Activated B cell treated with CpG ODN at 0.5 μM for 24 hours (primary cell): Measurements from ENCODE around the gene GPR34. TPM values are rescaled to one million over a fixed set of nuclear protein-coding genes. Genes with fewer than 3 reads are reported as not detected.
A peak's percentile ranks its signal among the peaks of the same experiment; 100 is the strongest.

Source experiments
- ATAC-seq: fragments of 200-7000 bp; cut with Tn5 transposase; one replicate; pipeline ENCODE4 v1.10.0; 2021; ENCODE audit warnings: low read depth, mild to moderate bottlenecking, moderate library complexity
- CTCF ChIA-PET: fragments of 350-600 bp; sonication (Branson Sonifier 250); formaldehyde crosslinking; loops from one replicate; lab custom pipeline; 2021; ENCODE audit warnings: antibody characterized with exemption; lab: Charles Lee
- POLR2A ChIA-PET: fragments of 350-600 bp; sonication (Branson Sonifier 250); formaldehyde crosslinking; loops from one replicate; lab custom pipeline; 2021; ENCODE audit warnings: antibody characterized with exemption; lab: Charles Lee
- DNase-seq: peaks from one replicate; pipeline ENCODE4 v3.0.0; 2022
- H3K27ac Mint-ChIP-seq: one replicate; pipeline ENCODE4 v1.8.0; 2020; ENCODE audit warnings: mixed read lengths
- H3K27me3 Mint-ChIP-seq: one replicate; pipeline ENCODE4 v1.8.0; 2021; ENCODE audit warnings: mixed read lengths
- H3K36me3 Mint-ChIP-seq: one replicate; pipeline ENCODE4 v1.8.0; 2021; ENCODE audit warnings: low read depth, mixed read lengths
- H3K4me1 Mint-ChIP-seq: one replicate; pipeline ENCODE4 v1.8.0; 2021; ENCODE audit warnings: mixed read lengths
- H3K4me3 Mint-ChIP-seq: one replicate; pipeline ENCODE4 v1.8.0; 2020; ENCODE audit warnings: mild to moderate bottlenecking, mixed read lengths
- H3K9me3 Mint-ChIP-seq: one replicate; pipeline ENCODE4 v1.8.0; 2020; ENCODE audit warnings: mixed read lengths
- intact Hi-C: fragments of 100-400 bp; cut with micrococcal nuclease; formaldehyde crosslinking; loops from one replicate; pipeline ENCODE4 v1.15.1; 2024
- total RNA-seq: library from RNA; stranded (reverse); gene quantifications from 2 replicates; pipeline ENCODE4 v1.2.3, GENCODE V29; 2022
- TF ChIP-seq, protein P1 (sequence below): fragments of 200-600 bp; IDR thresholded peaks from one replicate; pipeline ENCODE4 v1.8.0; 2022; ENCODE audit warnings: antibody characterized with exemption, mild to moderate bottlenecking

Gene GPR34
- total RNA-seq, 1 donor from 2014 or later = 0.24 TPM

DNA sequence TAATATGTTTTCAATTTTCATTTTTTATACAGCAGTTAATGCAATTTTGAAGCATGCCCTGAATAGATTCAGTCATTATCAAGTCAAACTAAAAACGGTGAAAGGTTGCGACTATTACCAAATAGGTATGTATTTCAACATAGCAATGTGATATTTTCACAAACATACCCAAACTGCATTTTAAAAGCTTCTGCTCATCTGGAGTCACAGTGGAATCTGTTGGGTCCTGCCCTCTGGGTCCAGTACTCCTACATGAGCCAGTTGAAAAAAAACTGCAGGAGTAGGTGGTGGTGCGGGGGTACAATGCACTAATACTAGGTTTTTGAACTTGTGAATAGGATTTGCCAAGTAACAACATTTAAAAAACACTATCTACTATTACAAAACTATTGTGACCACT lies 938 bp downstream of the GPR34 start:
- DNase-seq (no peak), ATAC-seq (no peak)
- CTCF ChIA-PET = no interaction called here
- no peak overlapping the region for H3K27ac Mint-ChIP-seq
- H3K36me3 Mint-ChIP-seq = no peaks in the 10 kb centered on the region
- TF ChIP-seq, protein P1, sequence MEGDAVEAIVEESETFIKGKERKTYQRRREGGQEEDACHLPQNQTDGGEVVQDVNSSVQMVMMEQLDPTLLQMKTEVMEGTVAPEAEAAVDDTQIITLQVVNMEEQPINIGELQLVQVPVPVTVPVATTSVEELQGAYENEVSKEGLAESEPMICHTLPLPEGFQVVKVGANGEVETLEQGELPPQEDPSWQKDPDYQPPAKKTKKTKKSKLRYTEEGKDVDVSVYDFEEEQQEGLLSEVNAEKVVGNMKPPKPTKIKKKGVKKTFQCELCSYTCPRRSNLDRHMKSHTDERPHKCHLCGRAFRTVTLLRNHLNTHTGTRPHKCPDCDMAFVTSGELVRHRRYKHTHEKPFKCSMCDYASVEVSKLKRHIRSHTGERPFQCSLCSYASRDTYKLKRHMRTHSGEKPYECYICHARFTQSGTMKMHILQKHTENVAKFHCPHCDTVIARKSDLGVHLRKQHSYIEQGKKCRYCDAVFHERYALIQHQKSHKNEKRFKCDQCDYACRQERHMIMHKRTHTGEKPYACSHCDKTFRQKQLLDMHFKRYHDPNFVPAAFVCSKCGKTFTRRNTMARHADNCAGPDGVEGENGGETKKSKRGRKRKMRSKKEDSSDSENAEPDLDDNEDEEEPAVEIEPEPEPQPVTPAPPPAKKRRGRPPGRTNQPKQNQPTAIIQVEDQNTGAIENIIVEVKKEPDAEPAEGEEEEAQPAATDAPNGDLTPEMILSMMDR = no peak
- peaks cover 54% of the 10 kb centered on the region for H3K4me1 Mint-ChIP-seq
- POLR2A ChIA-PET = no interaction called here
- no peak overlapping the region for H3K4me3 Mint-ChIP-seq
- no peaks in the 10 kb centered on the region for H3K27me3 Mint-ChIP-seq
- no peaks in the 10 kb centered on the region for H3K9me3 Mint-ChIP-seq
- intact Hi-C loops = loop anchor here (2.0 to 5.0 kb wide), 2 partner anchors 15 to 43 kb away; no protein-coding TSS in a partner anchor

DNA sequence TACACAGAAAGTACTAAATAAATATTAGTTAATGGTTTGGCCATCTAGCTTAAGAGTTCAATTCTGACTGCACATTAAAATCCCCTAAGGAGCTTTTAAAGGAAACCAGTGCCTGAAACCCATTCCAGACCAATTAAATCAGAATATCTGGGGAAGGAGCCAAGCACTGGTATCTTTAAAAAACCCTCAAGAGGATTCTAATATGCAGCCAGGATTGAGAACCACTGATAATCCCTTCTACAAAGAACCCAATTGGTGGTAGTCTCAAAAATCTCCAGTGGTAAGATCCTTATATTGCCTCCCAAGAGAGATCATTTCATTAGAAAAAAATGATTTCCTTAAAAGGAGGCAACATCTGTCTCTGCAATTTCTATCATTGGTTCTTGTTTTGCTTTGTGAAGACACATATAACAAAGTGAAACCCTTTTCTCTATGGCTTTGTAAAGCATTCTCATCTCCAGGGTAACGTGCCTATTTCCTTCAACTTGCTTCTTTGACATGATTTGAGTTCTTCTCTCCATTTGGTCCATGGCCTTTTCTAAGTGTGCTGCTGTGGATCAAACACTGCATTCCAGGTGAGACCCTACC lies 3.5 kb downstream of the GPR34 start:
- POLR2A ChIA-PET = interaction anchor here (0.6 kb wide), 2 partner anchors 10 to 68 kb away, joined by 3 to 6 read pairs; no protein-coding TSS in a partner anchor
- ATAC-seq = no peak
- no peak for DNase-seq
- H3K36me3 Mint-ChIP-seq = peaks cover 6% of the 10 kb centered on the region
- H3K4me3 Mint-ChIP-seq = no peak overlapping the region
- peak overlapping the region; percentile 43 for H3K27ac Mint-ChIP-seq
- peaks cover 37% of the 10 kb centered on the region for H3K4me1 Mint-ChIP-seq
- intact Hi-C loops = no loop called here
- H3K27me3 Mint-ChIP-seq = no peaks in the 10 kb centered on the region
- no peaks in the 10 kb centered on the region for H3K9me3 Mint-ChIP-seq
- TF ChIP-seq, protein P1 = no peak
- CTCF ChIA-PET = no interaction called here

DNA sequence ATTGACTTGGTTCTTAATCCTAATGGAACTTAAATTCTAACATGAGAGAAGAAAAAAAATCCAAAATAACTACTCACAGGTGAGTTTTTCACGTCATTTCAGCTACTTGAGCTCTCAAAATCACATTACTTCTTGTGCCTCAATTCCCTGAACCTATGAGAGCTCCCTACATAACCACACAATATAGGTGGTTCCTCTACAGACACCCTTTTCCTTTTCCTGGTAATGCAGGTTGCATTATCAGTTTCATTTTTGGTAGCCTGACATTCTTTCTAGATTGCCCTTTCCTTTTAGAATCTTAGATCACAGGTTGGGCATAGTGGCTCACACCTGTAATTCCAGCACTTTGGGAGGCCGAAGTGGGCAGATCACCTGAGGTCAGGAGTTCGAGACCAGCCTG lies 4.3 kb downstream of the GPR34 start:
- intact Hi-C loops = no loop called here
- Mint-ChIP-seq H3K36me3 (peaks cover 6% of the 10 kb centered on the region), H3K27me3 (no peaks in the 10 kb centered on the region), H3K4me1 (peaks cover 34% of the 10 kb centered on the region), H3K9me3 (no peaks in the 10 kb centered on the region), H3K4me3 (no peak overlapping the region), H3K27ac (no peak overlapping the region)
- POLR2A ChIA-PET = interaction anchor here (0.6 kb wide), 1 partner anchor 67 kb away, joined by 3 read pairs; no protein-coding TSS in a partner anchor
- ATAC-seq = no peak
- CTCF ChIA-PET = no interaction called here
- TF ChIP-seq, protein P1 = no peak
- DNase-seq = no peak

DNA sequence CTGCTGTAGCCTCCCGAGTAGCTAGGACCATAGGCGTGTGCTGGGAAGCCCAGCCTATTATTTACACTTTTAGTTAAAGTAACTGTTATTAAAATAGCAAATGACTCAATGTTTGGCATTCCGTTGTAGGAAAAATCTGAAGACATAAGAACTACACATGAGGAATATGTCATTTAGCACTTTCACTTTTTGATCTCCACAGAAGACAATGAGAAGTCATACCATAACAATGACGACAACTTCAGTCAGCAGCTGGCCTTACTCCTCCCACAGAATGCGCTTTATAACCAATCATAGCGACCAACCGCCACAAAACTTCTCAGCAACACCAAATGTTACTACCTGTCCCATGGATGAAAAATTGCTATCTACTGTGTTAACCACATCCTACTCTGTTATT lies 6.7 kb downstream of the GPR34 start:
- H3K9me3 Mint-ChIP-seq = no peaks in the 10 kb centered on the region
- no peak for ATAC-seq
- ChIA-PET CTCF (no interaction called here), POLR2A (interaction anchor here (0.7 kb wide), 1 partner anchor 101 kb away, joined by 6 read pairs; no protein-coding TSS in a partner anchor)
- no peak for DNase-seq
- intact Hi-C loops = no loop called here
- peaks cover 26% of the 10 kb centered on the region for H3K4me1 Mint-ChIP-seq
- H3K27ac Mint-ChIP-seq = no peak overlapping the region
- H3K4me3 Mint-ChIP-seq = no peak overlapping the region
- H3K27me3 Mint-ChIP-seq = no peaks in the 10 kb centered on the region
- TF ChIP-seq, protein P1 = no peak
- peaks cover 6% of the 10 kb centered on the region for H3K36me3 Mint-ChIP-seq

DNA sequence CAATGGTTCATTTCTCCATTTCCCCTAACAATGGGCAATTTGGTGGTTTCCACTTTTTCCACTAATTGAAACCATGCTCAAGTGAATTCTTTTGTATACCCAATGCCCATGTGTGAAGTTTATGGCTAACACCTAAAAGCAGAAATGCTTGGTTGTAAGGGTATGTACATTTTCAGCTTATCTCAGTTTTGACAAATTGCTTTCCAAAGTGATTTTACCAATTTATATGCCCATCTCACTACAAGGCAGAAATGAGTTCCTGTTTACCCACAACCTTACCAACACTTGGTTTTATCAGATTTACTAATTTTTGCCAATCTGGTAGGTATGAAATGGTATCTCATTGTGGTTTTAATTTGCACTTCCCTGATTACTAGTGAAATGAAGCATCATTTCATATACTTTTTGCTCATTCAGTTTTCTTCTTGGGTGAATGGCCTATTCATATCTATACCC lies 14.8 kb downstream of the GPR34 start:
- ATAC-seq = no peak
- no peak for DNase-seq
- Mint-ChIP-seq H3K36me3 (no peaks in the 10 kb centered on the region), H3K9me3 (no peaks in the 10 kb centered on the region), H3K4me3 (no peak overlapping the region), H3K27me3 (no peaks in the 10 kb centered on the region), H3K4me1 (peaks cover 47% of the 10 kb centered on the region), H3K27ac (no peak overlapping the region)
- intact Hi-C loops = loop anchor here (2.0 kb wide), 1 partner anchor 15 kb away; the partner anchor contains the start of gene GPR34
- CTCF ChIA-PET = no interaction called here
- POLR2A ChIA-PET = interaction anchor here (0.8 kb wide), 1 partner anchor 74 kb away, joined by 5 read pairs; no protein-coding TSS in a partner anchor
- TF ChIP-seq, protein P1 = no peak
